ENCODE measurements around the gene PKN2. TPM values are rescaled to one million over a fixed set of nuclear protein-coding genes. Genes with fewer than 3 reads are reported as not detected.

PKN2 gene
- total RNA-seq, 4 donors from 2014 or later: 33.5 to 77.7 (median 52.9) TPM

DNA sequence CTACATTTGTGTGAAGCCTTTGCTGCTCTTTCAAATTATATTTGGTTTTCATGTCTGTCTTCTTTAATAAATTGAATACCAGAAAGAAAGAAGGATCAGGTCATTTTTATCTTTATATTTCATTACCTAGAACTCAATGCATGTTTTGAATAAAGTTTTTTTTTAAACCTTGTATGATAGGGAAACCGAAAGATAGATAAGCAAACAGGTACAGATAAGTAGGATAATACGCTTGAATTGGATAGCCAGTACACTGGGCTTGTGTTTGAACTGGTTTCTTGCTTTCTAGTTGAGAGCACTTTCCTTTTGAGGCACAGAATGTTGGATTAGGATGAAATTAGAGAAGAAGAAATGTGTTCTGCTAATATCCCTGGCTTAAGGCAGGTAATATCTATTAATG lies 46.9 kb downstream of the PKN2 start:
- peak overlapping the region; percentile 71 to 81 for H3K27ac ChIP-seq
- peaks cover 0 to 13% of the 10 kb centered on the region in 2 donors for H3K9me3 ChIP-seq
- H3K27me3 ChIP-seq: no peaks in the 10 kb centered on the region
- H3K4me1 ChIP-seq: peaks cover 0 to 8% of the 10 kb centered on the region in 2 donors
- H3K36me3 ChIP-seq: no peaks in the 10 kb centered on the region
- DNase-seq: no peak
- TF ChIP-seq, protein P1, sequence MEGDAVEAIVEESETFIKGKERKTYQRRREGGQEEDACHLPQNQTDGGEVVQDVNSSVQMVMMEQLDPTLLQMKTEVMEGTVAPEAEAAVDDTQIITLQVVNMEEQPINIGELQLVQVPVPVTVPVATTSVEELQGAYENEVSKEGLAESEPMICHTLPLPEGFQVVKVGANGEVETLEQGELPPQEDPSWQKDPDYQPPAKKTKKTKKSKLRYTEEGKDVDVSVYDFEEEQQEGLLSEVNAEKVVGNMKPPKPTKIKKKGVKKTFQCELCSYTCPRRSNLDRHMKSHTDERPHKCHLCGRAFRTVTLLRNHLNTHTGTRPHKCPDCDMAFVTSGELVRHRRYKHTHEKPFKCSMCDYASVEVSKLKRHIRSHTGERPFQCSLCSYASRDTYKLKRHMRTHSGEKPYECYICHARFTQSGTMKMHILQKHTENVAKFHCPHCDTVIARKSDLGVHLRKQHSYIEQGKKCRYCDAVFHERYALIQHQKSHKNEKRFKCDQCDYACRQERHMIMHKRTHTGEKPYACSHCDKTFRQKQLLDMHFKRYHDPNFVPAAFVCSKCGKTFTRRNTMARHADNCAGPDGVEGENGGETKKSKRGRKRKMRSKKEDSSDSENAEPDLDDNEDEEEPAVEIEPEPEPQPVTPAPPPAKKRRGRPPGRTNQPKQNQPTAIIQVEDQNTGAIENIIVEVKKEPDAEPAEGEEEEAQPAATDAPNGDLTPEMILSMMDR (IDR thresholded peaks at IDR 0.05): no peak
- TF ChIP-seq POLR2A (IDR thresholded peaks at IDR 0.05): no peak
- intact Hi-C loops (cut with DNase I; ENCODE audit: low total_unique reads): no loop called here
- H3K4me3 ChIP-seq: no peak overlapping the region

DNA sequence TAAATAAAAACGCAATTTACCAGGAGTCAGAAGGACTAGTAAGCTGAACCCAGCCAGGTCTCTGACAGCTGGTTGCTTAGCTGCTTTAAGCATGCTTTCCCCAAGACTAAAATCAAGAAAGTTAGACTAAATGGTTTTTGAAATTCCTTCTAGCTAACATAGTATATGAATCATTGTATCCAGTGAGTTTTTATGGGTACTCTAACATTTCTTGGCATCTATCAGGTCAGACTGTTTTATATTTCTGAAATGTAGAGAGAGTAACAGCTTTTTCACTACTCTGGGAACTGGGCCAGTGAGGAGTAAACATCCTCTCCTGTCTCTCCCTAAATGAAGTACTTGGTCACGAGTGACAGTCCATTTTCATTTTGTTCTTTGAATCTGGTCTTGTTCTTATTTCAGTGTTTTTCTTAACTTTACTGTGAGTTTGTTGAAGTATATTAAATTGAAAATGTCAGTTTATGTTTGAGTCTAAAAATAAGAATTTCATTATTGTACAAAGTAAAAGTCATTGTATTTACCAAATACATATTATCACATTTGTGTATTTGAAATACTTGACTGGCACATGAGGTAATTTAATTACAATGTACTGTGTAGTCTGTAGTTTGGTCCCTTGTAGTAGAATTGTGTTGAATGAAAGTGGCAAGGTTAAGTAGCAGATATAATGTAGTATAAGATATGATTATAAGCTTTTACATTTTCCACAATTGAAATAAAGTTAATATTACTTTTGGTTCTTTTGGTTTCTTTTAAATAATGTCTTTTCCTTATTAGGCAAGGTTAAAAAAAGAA lies 47.6 kb downstream of the PKN2 start:
- intact Hi-C loops (cut with DNase I; ENCODE audit: low total_unique reads): no loop called here
- no peak for TF ChIP-seq POLR2A (IDR thresholded peaks at IDR 0.05)
- TF ChIP-seq, protein P1 (IDR thresholded peaks at IDR 0.05): no peak
- H3K27ac ChIP-seq: peak overlapping the region; percentile 71 to 81
- H3K4me1 ChIP-seq: peaks cover 0 to 8% of the 10 kb centered on the region in 2 donors
- peak; percentile 36 to 79 for DNase-seq
- no peaks in the 10 kb centered on the region for H3K36me3 ChIP-seq
- peaks cover 0 to 13% of the 10 kb centered on the region in 2 donors for H3K9me3 ChIP-seq
- H3K4me3 ChIP-seq: no peak overlapping the region
- no peaks in the 10 kb centered on the region for H3K27me3 ChIP-seq

GRCh38 chr1:88735382-88735781 lies 51.3 kb downstream of the PKN2 start:
- TF ChIP-seq, protein P1 (IDR thresholded peaks at IDR 0.05): no peak
- no peak for TF ChIP-seq POLR2A (IDR thresholded peaks at IDR 0.05)
- intact Hi-C loops (cut with DNase I; ENCODE audit: low total_unique reads): no loop called here

DNA sequence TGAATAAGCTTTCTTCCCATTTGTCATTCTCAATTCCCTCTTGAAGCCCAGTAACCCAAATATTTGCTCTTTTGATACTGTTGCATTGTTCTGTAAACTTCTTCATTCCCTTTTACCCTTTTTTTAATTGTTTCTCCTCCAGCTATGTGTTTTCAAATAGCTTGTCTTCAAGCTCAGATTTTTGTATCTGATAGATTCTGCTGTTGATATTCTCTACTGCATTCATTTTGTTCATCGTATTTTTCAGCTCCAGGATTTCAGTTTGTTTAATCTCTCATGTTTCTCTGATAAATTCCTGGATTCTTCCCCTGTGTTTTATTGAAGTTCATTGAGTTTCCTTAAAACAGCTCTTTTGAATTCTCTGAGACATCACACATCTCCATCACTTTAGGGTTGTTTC lies 51.8 kb downstream of the PKN2 start:
- Histone ChIP-seq H3K4me1 (no peaks in the 10 kb centered on the region), H3K9me3 (peaks cover 0 to 13% of the 10 kb centered on the region in 2 donors), H3K27ac (no peak overlapping the region), H3K27me3 (no peaks in the 10 kb centered on the region), H3K36me3 (no peaks in the 10 kb centered on the region), H3K4me3 (no peak overlapping the region)
- no peak for DNase-seq
- intact Hi-C loops (cut with DNase I; ENCODE audit: low total_unique reads): no loop called here
- TF ChIP-seq, protein P1 (IDR thresholded peaks at IDR 0.05): no peak
- no peak for TF ChIP-seq POLR2A (IDR thresholded peaks at IDR 0.05)

More at GRCh38 chr1:88735382-88735781, 51.3 kb downstream of the PKN2 start:
- Histone ChIP-seq H3K27me3 (no peaks in the 10 kb centered on the region), H3K36me3 (no peaks in the 10 kb centered on the region), H3K27ac (no peak overlapping the region), H3K4me1 (peaks cover 0 to 3% of the 10 kb centered on the region in 2 donors), H3K9me3 (peaks cover 0 to 13% of the 10 kb centered on the region in 2 donors), H3K4me3 (no peak overlapping the region)
- DNase-seq: no peak

GRCh38 chr1:88736633-88737248 lies 52.7 kb downstream of the PKN2 start:
- no peaks in the 10 kb centered on the region for H3K27me3 ChIP-seq
- no peak for TF ChIP-seq POLR2A (IDR thresholded peaks at IDR 0.05)
- TF ChIP-seq, protein P1 (IDR thresholded peaks at IDR 0.05): peak in 1 of 4 experiments; percentile 10
- peaks cover 0 to 13% of the 10 kb centered on the region in 2 donors for H3K9me3 ChIP-seq
- H3K4me3 ChIP-seq: no peak overlapping the region
- H3K27ac ChIP-seq: no peak overlapping the region
- H3K4me1 ChIP-seq: no peaks in the 10 kb centered on the region
- intact Hi-C loops (cut with DNase I; ENCODE audit: low total_unique reads): no loop called here
- DNase-seq: no peak
- no peaks in the 10 kb centered on the region for H3K36me3 ChIP-seq
